Skeletal muscle cell (primary cell): Measurements from ENCODE around the gene LBH.

Source experiments
- DNase-seq: peaks from one replicate; pipeline ENCODE4 v3.0.0-alpha.2; 2010; ENCODE audit warnings: low read depth
- H3K4me3 ChIP-seq: 2 replicates; pipeline ENCODE4 v1.5.1; 2011; ENCODE audit warnings: low read depth, mild to moderate bottlenecking, control low read depth, low read length, moderate library complexity

The LBH gene

DNA sequence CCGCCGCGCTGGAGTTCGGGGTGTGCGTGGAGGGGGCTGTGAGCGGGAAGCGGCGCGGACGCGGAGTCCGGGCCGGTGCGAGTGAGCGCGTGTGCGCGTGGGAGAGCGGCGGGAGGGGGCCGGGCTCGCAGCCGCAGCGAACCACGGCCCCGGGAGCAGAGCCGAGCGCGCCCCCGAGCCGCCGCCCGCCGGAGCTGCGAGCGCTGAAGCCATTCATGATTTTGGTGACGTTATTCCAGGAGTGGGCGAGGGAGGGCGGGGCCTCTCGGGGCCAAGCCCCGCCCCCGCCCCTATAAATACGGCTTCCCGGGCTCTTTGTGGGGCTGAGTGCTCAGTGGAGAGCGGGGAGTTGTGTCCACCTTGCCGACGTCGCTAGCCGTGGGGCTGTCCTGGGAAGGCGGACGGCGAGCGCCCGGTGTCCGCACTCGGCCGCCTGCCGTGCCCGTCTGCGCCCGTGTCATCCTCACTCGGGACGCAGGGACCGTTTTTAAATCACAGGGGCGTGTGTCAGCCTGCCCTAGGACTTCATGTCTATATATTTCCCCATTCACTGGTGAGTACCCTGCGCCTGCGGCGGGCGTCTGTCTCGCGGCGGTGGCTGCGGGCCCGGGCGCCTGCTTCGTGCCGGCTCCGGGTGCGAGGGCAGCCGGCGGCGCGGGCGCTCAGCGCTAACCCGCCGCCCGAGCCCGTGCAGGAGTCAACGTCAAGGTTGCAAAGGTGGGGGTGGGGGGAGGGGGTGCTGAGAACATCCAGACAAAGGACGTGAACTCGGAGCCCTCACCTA lies at the start of gene LBH:
Gene LBH, plus strand, starts transcription at position 323 of the 784 bp plus-strand sequence. Its CDS starts 205 bp downstream, at position 528.
- peak; percentile 51 for DNase-seq
- H3K4me3 ChIP-seq, result peak within 1 kb of the TSS; percentile 73

DNA sequence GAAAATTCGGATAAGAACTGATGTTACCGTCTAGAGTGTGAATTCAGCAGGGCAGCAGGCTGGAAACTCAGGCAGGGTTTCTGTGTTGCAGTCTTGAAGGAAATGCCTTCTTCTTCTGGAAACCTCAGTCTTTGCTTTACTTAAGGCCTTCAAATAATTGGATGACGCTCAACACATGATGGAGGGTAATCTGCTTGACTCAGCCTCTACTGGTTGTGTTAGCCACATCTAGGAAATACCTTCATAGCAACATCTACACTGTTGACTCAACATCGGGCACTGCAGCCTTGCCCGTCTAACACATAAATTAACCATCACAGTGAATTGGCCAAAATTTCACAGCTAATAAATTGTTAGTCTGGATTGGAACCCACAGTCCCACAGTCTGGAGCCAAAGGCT lies 47.3 kb upstream of the LBH start:
- H3K4me3 ChIP-seq, result no peak overlapping the region
- DNase-seq, result no peak

DNA sequence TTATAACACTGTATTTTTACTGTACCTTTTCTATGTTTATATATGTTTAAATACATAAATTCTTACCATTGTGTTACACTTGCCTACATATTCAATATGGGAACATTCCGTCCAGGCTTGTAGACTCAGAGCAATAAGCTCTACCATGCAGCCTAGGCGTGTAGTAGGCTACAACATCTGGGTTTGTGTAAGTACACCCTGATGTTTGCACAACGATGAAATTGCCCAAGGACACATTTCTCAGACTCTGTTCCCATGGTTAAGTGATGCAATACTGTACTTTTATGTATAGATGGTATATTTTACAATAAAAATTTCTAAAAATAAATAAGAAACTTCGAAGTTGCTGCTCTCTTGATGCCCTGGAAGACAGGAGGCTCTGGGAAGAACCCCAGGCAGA lies 46.2 kb upstream of the LBH start:
- DNase-seq, result peak; percentile 89
- H3K4me3 ChIP-seq, result no peak overlapping the region

DNA sequence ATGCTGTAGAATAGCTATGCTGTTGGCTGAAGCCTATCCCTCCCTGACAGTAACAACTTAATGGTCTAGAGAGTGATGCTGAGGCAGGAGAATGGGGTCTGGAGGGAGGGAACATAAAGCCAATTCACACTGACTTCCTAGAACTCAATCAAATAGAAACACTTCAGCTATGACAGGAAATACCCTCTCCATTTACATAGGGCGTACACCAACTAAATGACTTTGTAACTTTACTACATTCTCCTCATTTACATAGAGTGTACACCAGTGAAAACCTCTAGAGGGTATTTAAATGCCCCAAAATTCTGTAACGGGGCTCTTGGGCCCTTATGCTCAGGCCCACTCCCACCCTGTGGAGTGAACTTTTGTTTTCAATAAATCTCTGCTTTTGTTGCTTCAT lies 43.0 kb upstream of the LBH start:
- no peak overlapping the region for H3K4me3 ChIP-seq
- DNase-seq, result no peak

DNA sequence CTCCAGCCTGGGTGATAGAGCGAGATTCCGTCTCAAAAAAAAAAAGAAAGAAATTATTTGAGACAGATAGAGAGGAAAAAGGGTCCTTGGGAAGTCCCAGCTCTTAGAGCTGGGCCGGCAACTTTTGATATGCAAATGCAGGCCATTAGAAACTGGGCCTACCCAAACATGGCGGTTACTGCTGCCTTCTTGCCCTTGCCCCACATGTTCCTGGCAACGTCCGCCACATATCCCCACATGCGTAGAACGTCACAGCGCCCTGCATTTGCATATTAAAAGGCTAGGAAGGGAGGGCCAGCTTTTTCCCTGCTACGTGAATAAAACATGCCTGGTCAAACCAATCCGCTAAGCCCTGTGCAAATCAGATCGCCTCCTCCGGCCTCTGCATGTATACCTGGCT lies 40.7 kb upstream of the LBH start:
- DNase-seq, result no peak
- H3K4me3 ChIP-seq, result no peak overlapping the region

DNA sequence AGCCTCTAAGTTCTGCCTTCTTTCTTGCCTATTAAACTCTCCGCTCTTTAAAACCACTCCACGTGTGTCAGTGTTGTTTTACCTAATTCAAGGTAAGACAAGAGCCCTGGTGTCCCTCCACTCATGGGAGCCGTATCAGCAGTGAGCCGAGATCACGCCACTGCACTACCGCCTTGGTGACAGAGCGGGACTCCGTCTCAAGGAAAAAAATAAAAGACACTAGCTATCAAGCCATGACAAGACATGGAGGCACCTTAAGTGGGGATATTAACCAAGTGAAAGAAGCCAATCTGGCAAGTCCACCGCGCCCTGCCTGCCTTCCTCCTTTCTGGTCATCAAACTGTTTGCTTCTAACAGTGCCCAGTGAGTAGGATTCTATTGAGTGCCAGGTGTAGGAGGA lies 40.2 kb upstream of the LBH start:
- H3K4me3 ChIP-seq, result no peak overlapping the region
- DNase-seq, result no peak

DNA sequence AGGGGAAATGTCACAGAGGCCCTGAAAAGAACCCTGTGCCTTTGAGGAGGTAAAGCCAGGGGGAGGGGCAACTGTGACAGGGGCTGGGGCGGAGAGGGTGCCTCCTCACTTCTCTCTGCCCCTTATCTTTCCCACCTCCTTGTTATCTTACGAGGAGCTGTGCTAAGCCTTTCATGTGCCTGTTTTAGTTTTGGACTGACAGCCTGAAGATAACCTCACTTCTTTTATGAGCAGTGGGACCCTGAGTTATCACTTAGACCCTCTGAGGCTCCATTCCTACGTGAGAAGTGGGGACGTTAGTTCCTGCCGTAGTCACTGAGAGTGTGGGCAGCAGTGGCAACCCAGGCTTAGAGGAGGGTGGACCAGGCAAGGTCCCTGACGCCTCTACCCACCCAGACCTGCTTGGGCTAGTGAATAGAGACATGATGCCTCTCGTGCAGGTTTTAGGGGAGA lies 39.5 kb upstream of the LBH start:
- no peak overlapping the region for H3K4me3 ChIP-seq
- no peak for DNase-seq

DNA sequence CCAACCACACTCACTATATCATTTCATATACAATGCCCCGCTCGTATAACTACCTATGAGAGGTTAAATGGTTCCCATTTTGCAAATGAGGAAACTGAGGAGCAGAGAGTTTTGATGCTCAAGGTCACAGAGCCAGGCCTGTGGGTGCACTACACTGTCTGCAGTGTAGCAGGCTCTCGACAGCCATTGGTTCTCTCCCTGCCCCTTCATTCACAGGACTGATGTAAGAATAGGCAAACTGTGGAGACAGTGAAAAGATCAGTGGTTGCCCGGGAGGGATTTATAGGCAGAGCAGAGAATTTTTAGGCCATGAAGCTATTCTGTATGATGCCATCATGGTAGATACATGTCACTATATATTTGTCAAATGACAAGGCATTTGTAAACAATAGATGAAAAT lies 39.0 kb upstream of the LBH start:
- no peak for DNase-seq

DNA sequence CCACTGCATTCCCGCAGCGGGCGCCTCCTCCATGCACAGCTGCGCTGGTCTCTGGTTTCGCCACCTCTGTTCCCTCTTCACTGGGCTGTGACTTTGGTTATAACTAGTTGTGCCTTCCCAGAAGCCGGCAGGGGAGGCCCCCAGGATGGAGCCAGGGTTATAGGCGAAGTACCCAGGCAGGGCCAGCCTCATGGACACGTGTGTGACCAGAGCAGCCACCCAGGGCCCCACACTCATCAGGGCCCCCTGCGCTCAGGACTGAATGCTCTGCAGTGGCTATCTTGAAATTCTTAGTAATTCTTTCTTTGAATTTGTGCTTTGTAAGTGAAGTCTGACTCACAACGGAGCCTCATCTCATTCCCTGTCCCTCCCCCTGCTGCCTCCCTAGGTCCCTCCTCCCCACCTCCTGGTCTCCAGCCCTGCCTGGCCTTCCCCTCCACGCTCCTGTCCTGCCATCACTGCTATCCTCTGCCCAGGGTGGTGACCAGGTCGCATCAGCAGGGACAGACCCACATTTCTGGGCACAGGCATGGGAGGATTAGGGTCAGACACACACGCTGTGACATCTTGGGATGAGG lies 38.1 kb upstream of the LBH start:
- no peak overlapping the region for H3K4me3 ChIP-seq
- no peak for DNase-seq

More for the DNA sequence above, 39.0 kb upstream of the LBH start:
- H3K4me3 ChIP-seq, result no peak overlapping the region

DNA sequence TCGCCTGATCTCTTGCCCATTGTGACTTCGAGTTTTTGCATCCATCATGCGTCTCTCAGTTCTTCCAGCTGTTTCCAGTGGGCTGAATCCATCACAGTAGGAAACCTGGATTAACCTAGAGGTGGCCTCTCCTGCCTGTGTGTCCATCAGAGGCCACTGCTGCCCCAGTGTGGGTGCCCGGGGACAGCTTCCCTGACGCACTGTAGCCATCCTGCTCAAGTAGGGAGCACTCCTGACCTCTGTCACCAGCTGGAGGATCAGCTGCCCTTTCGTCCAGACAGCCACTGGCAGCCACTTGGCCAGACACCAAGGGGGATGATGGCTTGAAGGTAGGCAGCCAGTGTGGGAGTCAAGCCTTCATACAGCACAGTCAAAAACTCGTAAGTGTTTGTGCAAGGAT lies 36.9 kb upstream of the LBH start:
- no peak overlapping the region for H3K4me3 ChIP-seq
- DNase-seq, result no peak

DNA sequence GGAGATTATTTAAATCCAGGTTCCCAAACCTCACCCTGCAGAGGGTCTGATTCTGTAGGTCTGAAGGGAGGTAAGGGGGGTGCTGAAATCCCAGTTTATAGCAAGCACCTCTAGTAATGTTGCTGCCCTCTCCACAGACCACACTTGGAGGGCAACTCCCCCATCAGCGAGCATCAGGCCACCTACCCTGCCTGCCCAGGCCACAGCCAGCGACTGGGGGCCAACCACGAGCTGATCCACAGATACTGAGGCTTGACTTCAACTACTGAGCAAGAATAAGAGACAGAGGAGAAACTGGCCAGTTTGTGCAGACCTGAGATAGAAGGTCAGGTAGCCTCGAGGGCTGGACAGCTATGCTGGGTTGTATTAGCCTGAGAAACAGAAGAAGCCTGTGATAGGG lies 36.3 kb upstream of the LBH start:
- no peak for DNase-seq
- no peak overlapping the region for H3K4me3 ChIP-seq

DNA sequence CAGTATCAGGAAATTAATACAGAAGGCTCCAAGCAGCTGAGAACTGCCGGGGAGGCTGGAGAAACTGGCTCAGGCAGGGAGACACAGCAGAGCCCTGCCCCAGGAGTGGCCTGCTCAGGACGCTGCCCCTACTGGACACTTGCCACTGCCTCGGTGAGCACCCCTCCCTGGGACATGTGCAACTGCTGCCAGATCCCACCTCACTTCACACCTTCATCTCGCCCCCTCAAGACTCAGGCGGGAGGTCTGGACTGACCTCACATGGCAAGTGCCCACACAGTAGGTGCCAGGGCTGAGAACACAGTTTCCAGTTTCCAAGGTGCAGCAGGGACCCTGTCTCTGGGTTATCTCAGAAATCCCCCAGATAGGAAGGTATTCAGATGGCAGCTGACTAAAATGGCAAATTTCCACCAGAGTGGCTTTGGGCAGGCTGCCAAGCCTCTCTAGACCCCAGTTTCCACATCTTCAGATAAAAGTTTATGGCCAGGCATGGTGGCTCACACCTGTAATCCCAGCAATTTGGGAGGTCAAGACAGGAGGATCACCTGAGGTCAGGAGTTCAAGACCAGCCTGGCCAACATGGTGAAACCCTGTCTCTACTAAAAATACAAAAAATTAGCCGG lies 33.7 kb upstream of the LBH start:
- no peak overlapping the region for H3K4me3 ChIP-seq

DNA sequence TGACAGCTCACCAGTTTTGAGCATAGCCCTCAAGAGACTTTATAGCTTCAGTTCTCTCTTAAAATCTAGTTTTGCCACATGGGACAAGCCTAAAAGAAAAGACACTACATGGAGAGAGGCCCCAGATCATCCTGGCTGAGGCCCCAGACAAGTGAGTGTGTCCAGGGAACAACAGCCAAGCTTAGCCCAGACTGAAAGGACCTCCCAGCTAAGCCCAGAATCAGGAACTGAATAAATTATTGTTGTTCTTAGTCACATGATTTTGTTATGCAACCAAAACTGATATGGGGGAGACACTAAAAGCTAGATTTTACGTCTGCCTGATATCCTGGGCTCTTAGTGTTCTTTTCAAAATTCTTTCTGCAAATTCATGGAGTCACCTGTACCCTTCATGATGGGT lies 29.3 kb upstream of the LBH start:
- no peak for DNase-seq
- H3K4me3 ChIP-seq, result no peak overlapping the region

More for the DNA sequence above, 33.7 kb upstream of the LBH start:
- no peak for DNase-seq

DNA sequence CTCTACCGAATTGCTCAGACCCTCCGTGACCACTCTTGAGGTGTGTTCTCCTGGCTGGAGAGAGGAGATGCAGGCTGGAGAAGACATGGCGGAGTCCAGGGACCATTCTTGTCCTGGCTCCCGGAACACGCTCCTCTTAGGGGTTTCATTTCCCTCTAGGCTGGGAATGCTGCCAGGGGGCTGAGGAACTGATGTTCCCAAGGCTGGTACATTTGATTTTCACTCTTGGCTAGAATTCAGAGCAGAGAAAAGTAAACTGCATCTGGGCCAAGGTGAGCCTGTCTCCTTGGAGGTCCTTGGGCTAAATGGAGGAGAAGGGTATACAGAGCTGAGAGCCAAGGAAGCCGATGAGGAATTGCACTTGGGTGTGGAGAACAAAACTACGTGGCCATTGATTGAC lies 28.2 kb upstream of the LBH start:
- DNase-seq, result no peak

DNA sequence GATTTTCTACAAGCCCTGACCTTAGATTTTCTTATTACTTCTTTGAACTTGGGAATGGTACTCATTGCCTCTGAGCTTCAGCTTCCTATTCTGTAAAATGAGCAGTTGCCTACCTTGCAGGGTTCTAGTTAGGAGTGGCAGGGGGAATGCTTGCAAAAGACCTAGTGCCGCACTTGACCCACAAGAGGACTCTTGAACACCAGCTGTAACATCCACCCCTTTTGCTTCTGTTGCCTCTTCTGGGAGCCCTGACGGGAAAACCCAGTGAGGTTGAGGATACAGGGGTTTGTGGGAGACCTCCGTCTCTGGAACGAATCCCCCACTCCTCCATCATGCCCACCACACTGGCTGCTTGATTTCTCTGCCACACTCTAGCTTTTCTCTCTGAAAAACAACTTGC lies 27.1 kb upstream of the LBH start:
- H3K4me3 ChIP-seq, result no peak overlapping the region
- DNase-seq, result no peak

More for the DNA sequence above, 28.2 kb upstream of the LBH start:
- H3K4me3 ChIP-seq, result no peak overlapping the region

DNA sequence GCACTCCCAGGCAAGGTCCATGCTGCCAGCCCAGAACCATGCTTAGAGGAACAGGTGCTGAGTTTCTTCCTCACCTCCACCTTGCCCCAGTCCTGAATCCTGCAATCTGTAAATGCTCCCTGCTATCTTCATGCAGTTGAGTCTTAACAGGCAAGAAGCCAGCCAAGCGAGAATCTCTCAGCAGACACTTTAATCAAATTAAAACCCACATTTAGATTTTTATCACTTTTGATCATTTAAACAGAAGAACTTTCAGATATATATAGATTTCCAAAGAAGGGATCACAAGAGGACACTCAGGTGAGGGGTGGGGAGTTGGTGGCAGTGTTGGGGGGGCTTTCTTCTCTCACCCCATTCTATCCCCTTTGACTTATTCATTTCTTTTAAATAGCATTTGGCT lies 25.9 kb upstream of the LBH start:
- no peak for DNase-seq
- no peak overlapping the region for H3K4me3 ChIP-seq

DNA sequence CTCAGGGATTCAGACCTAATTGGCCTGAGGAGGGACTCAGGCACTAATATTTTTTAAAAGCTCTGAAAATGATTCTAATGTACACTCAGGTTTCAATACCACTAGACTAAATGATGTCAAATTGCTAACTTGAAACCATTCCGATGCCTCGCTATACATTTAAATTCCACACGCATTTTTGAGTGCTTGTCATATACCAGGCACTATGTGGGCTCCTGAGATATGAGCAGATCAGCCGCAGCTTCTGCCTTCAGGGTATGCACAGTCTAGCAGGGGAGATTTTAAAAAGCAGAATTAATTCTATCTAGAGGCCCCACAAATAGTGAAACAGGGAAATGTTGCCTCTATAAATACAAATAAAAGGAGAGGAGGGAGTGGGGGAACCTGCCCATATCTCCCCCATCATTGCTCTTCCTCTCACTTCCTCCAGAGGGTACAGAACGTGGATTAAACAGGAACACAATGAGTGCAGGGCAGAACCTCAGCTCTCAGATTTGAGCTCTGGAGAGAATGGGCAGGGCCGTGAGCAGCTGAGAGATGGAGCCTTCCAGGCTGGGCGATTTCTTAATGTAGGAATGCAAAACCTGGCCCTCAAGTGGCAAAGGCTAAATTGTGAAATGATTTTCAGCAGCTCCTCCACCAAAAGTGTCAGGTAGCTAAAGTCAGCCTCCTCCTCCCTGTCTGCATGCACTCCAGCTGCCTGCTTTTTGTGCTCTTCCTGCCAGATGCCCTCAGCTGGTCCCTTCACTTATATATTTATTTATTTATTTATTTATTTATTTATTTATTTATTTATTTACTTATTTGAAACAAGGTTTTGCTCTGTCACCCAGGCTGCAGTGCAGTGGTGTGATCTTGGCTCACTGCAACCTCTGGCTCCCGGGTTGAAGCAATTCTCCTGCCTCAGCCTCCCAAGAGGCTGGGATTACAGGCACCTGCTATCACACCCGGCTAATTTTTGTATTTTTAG lies 24.6 kb upstream of the LBH start:
- no peak overlapping the region for H3K4me3 ChIP-seq
- DNase-seq, result no peak

DNA sequence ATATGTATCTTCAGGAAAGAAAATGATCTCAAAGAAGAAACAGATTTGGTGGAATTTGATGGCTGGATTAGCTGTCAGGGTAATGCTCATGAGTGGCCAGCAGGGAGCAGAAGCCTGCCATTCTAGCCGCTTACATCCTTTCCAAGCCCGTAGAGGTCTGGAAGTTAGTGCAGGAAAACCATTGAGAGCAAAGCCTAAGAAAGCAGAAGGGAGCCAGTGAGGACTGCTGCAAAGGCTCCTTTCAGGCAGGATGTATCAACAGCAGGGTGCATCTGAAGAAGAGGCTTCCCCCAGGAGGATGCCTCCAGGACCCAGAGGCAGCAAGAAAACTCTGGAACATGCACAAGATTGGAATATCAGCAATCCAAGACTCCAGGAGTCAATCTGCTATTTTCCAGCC lies 22.9 kb upstream of the LBH start:
- no peak for DNase-seq
- no peak overlapping the region for H3K4me3 ChIP-seq

DNA sequence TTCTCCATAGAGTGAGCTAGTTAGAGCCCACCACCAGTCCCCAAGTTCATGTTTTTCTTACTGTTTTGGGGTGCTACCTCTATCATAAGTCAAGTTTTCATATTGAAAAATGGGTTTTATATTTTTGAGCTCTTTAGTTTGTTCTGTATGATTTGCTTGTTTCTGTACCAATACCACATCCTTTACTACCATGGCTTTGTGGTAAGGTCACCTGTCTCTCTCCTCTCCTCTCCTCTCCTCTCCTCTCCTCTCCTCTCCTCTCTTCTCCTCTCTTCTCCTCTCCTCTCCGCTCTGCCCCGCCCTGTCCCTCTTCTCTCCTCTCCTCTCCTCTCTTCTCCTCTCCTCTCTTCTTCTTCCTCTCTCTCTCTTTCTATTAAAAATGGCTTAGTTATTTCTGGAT lies 22.1 kb upstream of the LBH start:
- H3K4me3 ChIP-seq, result no peak overlapping the region
- DNase-seq, result no peak

DNA sequence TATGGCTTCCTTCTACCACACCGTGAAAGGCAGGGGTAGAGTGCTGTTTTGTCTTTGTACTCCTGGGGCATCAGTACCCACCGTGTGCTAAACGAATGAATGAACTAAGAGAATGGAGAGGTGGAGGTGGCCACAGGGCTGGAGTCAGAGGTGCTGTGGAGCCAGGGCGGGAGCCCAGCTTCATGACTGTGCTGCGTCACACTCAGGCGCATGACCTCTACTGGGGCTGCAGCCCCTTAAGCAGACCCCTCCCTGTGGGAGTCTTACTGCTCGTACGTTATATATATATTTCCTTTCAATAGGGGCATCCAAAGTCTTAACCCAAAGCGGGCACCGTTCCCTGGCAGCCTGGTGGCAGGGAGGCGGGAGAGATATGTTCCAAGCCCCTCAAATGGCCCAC lies 18.0 kb upstream of the LBH start:
- H3K4me3 ChIP-seq, result no peak overlapping the region
- DNase-seq, result no peak
